Endodermal cell (in vitro differentiated cells): Measurements from ENCODE around the gene GRPEL2. TPM values are rescaled to one million over a fixed set of nuclear protein-coding genes. Genes with fewer than 3 reads are reported as not detected.

Experiments used
- DNase-seq: peaks from one replicate; pipeline ENCODE4 v3.0.0-alpha.2; 2017
- H3K27ac ChIP-seq: 2 replicates; pipeline ENCODE4 v1.5.1; 2013; ENCODE audit warnings: mild to moderate bottlenecking, low read depth, low read length, moderate library complexity
- H3K27me3 ChIP-seq: 2 replicates; pipeline ENCODE4 v1.6.1; 2013; ENCODE audit warnings: mild to moderate bottlenecking, low read length, moderate library complexity; ENCODE audit not compliant: insufficient read depth, control insufficient read depth, poor library complexity, severe bottlenecking
- H3K36me3 ChIP-seq: 2 replicates; pipeline ENCODE4 v1.7.0; 2013; ENCODE audit warnings: mild to moderate bottlenecking, low read length, moderate library complexity; ENCODE audit not compliant: control insufficient read depth, insufficient read depth
- H3K4me1 ChIP-seq: one replicate; pipeline ENCODE4 v1.7.0; 2013; ENCODE audit warnings: low read length; ENCODE audit not compliant: control insufficient read depth, insufficient read depth
- H3K4me3 ChIP-seq: 2 replicates; pipeline ENCODE4 v1.5.1; 2013; ENCODE audit warnings: mild to moderate bottlenecking, low read length, moderate library complexity
- H3K9ac ChIP-seq: 2 replicates; pipeline ENCODE4 v1.6.1; 2013; ENCODE audit warnings: mild to moderate bottlenecking, low read length, moderate library complexity; ENCODE audit not compliant: poor library complexity, severe bottlenecking; ENCODE audit errors: extremely low read depth
- H3K9me3 ChIP-seq: 2 replicates; pipeline ENCODE4 v1.6.1; 2013; ENCODE audit warnings: mild to moderate bottlenecking, low read length, moderate library complexity; ENCODE audit not compliant: control insufficient read depth
- H3K27ac Mint-ChIP-seq: 2 replicates; pipeline ENCODE4 v1.8.0; 2020; ENCODE audit warnings: mixed read lengths
- H3K27me3 Mint-ChIP-seq: 2 replicates; pipeline ENCODE4 v1.8.0; 2021; ENCODE audit warnings: mild to moderate bottlenecking, mixed read lengths; ENCODE audit not compliant: insufficient read depth
- H3K36me3 Mint-ChIP-seq: 2 replicates; pipeline ENCODE4 v1.8.0; 2020; ENCODE audit warnings: low read depth, mixed read lengths
- H3K4me1 Mint-ChIP-seq: 2 replicates; pipeline ENCODE4 v1.8.0; 2020; ENCODE audit warnings: mixed read lengths
- H3K4me3 Mint-ChIP-seq: 2 replicates; pipeline ENCODE4 v1.8.0; 2020; ENCODE audit warnings: mild to moderate bottlenecking, moderate library complexity, mixed read lengths
- H3K9me3 Mint-ChIP-seq: 2 replicates; pipeline ENCODE4 v1.8.0; 2020; ENCODE audit warnings: mild to moderate bottlenecking, mixed read lengths
- CTCF ChIP-seq: fragments of 200-600 bp; sonication (generic); conservative IDR thresholded peaks from 2 replicates; pipeline ENCODE4 v1.5.0; 2021; ENCODE audit warnings: antibody characterized with exemption, mild to moderate bottlenecking
- WGBS, 2 experiments: methylation state at CpG; one replicate each; pipeline versions ENCODE4 v1.1.5 to v1.1.7; 2013; ENCODE audit warnings: missing lambda C conversion rate in 2 of 2, mixed read lengths in 1 of 2; ENCODE audit not compliant: insufficient coverage in 1 of 2, insufficient read length in 1 of 2; 5-methylcytosine and 5-hydroxymethylcytosine counted together
- total RNA-seq, 2 donors: library from RNA; stranded (reverse); fragmentation: NEBNext Ultra II Directional in 1 of 2; extraction: Animal tissue kit (Norgen Biotek cat#: 25700) in 1 of 2; gene quantifications; 2 replicates in 1 of 2; 3 replicates in 1 of 2; pipeline ENCODE4 v1.2.1, GENCODE V29; 2021

Gene GRPEL2
- total RNA-seq, 2 donors from 2014 or later: 26.2 to 31.6 TPM

- H3K4me3 Mint-ChIP-seq: no peak within 1 kb of the TSS
- no peak within 1 kb of the TSS for H3K27ac Mint-ChIP-seq
- no peaks in the 10 kb centered on the region for H3K36me3 ChIP-seq
- H3K4me1 Mint-ChIP-seq: peaks cover 5% of the 10 kb centered on the region
- H3K36me3 Mint-ChIP-seq: no peaks in the 10 kb centered on the region
- H3K9ac ChIP-seq: no peak within 1 kb of the TSS
- no peak for TF ChIP-seq CTCF
- no peaks in the 10 kb centered on the region for H3K27me3 ChIP-seq
- no peaks in the 10 kb centered on the region for H3K9me3 Mint-ChIP-seq
- no peaks in the 10 kb centered on the region for H3K4me1 ChIP-seq
- no peak within 1 kb of the TSS for H3K4me3 ChIP-seq
- no peak for DNase-seq
- H3K27ac ChIP-seq: no peak within 1 kb of the TSS
- WGBS, 2 experiments: 90 to 92% methylated on average over 11 to 22 of the region's 22 CpGs
- no peaks in the 10 kb centered on the region for H3K27me3 Mint-ChIP-seq
- H3K9me3 ChIP-seq: no peaks in the 10 kb centered on the region
Observed at GRCh38 chr5:149379177-149379761, 34.0 kb downstream of the GRPEL2 start, which contains the start of gene IL17B. Gene IL17B (minus strand): TSS chr5:149379292. CDS start chr5:149379225, 67 bp downstream.

GRCh38 chr5:149379818-149380374, 34.6 kb downstream of the GRPEL2 start:
- no peak overlapping the region for H3K27ac ChIP-seq

GRCh38 chr5:149380466-149381121, 35.3 kb downstream of the GRPEL2 start:
- Histone ChIP-seq H3K27ac (no peak overlapping the region), H3K36me3 (no peaks in the 10 kb centered on the region), H3K9ac (no peak overlapping the region), H3K9me3 (no peaks in the 10 kb centered on the region), H3K4me1 (peaks cover under 1% of the 10 kb centered on the region), H3K27me3 (no peaks in the 10 kb centered on the region), H3K4me3 (no peak overlapping the region)
- WGBS, 2 experiments: 69 to 83% methylated on average over 10 to 16 of the region's 16 CpGs
- Mint-ChIP-seq H3K4me3 (no peak overlapping the region), H3K27ac (no peak overlapping the region), H3K36me3 (no peaks in the 10 kb centered on the region), H3K9me3 (no peaks in the 10 kb centered on the region), H3K27me3 (no peaks in the 10 kb centered on the region), H3K4me1 (peaks cover 9% of the 10 kb centered on the region)
- no peak for DNase-seq
- no peak for TF ChIP-seq CTCF

More at GRCh38 chr5:149379818-149380374, 34.6 kb downstream of the GRPEL2 start:
- Mint-ChIP-seq H3K4me1 (peaks cover 5% of the 10 kb centered on the region), H3K9me3 (no peaks in the 10 kb centered on the region), H3K4me3 (no peak overlapping the region), H3K27ac (no peak overlapping the region), H3K36me3 (no peaks in the 10 kb centered on the region), H3K27me3 (no peaks in the 10 kb centered on the region)
- no peaks in the 10 kb centered on the region for H3K4me1 ChIP-seq
- no peak overlapping the region for H3K4me3 ChIP-seq
- H3K9ac ChIP-seq: no peak overlapping the region
- no peak for DNase-seq
- H3K36me3 ChIP-seq: no peaks in the 10 kb centered on the region
- H3K9me3 ChIP-seq: no peaks in the 10 kb centered on the region
- WGBS, 2 experiments: 92 to 100% methylated on average over 4 to 5 of the region's 5 CpGs
- no peak for TF ChIP-seq CTCF
- no peaks in the 10 kb centered on the region for H3K27me3 ChIP-seq
